Liver (tissue), 9 donors: ENCODE results near the gene PCDHA10. TPM values are rescaled to one million over a fixed set of nuclear protein-coding genes. Genes with fewer than 3 reads are reported as not detected.
A peak's percentile ranks its signal among the peaks of the same experiment; 100 is the strongest.

ENCODE experiments used
- DNase-seq: peaks from one replicate; pipeline ENCODE4 v3.0.0-alpha.2; 2017; ENCODE audit warnings: low spot score
- H3K27ac ChIP-seq, 2 donors: one replicate each; pipeline ENCODE4 v1.7.0; 2013; ENCODE audit warnings: inconsistent platforms in 2 of 2, low read length in 2 of 2, control low read depth in 1 of 2, low read depth in 1 of 2, mild to moderate bottlenecking in 1 of 2
- H3K27me3 ChIP-seq, 4 donors: one replicate each; pipeline versions ENCODE4 v1.6.1 to v1.7.0; 2013; ENCODE audit warnings: low read length in 3 of 4, inconsistent platforms in 1 of 4, mild to moderate bottlenecking in 1 of 4, moderate library complexity in 1 of 4; ENCODE audit not compliant: control insufficient read depth in 4 of 4, insufficient read depth in 4 of 4
- H3K36me3 ChIP-seq, 4 donors: one replicate each; pipeline versions ENCODE4 v1.6.1 to v1.7.0; 2013; ENCODE audit warnings: low read length in 3 of 4, mild to moderate bottlenecking in 3 of 4, low read depth in 1 of 4, moderate library complexity in 1 of 4; ENCODE audit not compliant: control insufficient read depth in 4 of 4, insufficient read depth in 3 of 4
- H3K4me1 ChIP-seq, 4 donors: one replicate each; pipeline versions ENCODE4 v1.6.1 to v1.7.0; 2013; ENCODE audit warnings: low read length in 3 of 4, mild to moderate bottlenecking in 3 of 4, moderate library complexity in 1 of 4; ENCODE audit not compliant: control insufficient read depth in 4 of 4, insufficient read depth in 4 of 4
- H3K4me3 ChIP-seq, 3 donors: one replicate each; pipeline versions ENCODE4 v1.6.1 to v1.7.0; 2013; ENCODE audit warnings: low read length in 3 of 3, control low read depth in 1 of 3, low read depth in 1 of 3, mild to moderate bottlenecking in 1 of 3
- H3K9ac ChIP-seq, 2 donors: one replicate each; pipeline ENCODE4 v1.7.0; 2013; ENCODE audit warnings: low read length in 2 of 2, mild to moderate bottlenecking in 2 of 2, moderate library complexity in 2 of 2, control low read depth in 1 of 2, low read depth in 1 of 2
- H3K9me3 ChIP-seq, 4 donors: one replicate each; pipeline versions ENCODE4 v1.6.1 to v1.7.0; 2013; ENCODE audit warnings: low read length in 3 of 4; ENCODE audit not compliant: control insufficient read depth in 4 of 4
- EGR1 ChIP-seq, 2 donors: IDR thresholded peaks; 2 replicates each; pipeline ENCODE4 v1.6.1; 2016 to 2018; ENCODE audit warnings: antibody characterized with exemption in 2 of 2, low read depth in 2 of 2
- FOXA1 ChIP-seq: IDR thresholded peaks from 2 replicates; pipeline ENCODE4 v1.6.1; 2016; ENCODE audit warnings: antibody characterized with exemption
- FOXA2 ChIP-seq: IDR thresholded peaks from 2 replicates; pipeline ENCODE4 v1.6.1; 2016; ENCODE audit warnings: antibody characterized with exemption
- HNF4A ChIP-seq, 2 donors: conservative IDR thresholded peaks; 2 replicates each; pipeline ENCODE4 v1.6.1; 2016; ENCODE audit warnings: antibody characterized with exemption in 2 of 2, mild to moderate bottlenecking in 2 of 2
- NR2F2 ChIP-seq: IDR thresholded peaks from 2 replicates; pipeline ENCODE4 v1.6.1; 2016; ENCODE audit warnings: antibody characterized with exemption
- RAD21 ChIP-seq, 2 donors: IDR thresholded peaks; 2 replicates each; pipeline ENCODE4 v1.6.1; 2016; ENCODE audit warnings: antibody characterized with exemption in 2 of 2, mild to moderate bottlenecking in 2 of 2
- REST ChIP-seq: IDR thresholded peaks from 2 replicates; pipeline ENCODE4 v1.6.1; 2016; ENCODE audit warnings: antibody characterized with exemption, mild to moderate bottlenecking
- RXRA ChIP-seq, 2 donors: IDR thresholded peaks; 2 replicates each; pipeline ENCODE4 v1.6.1; 2017 to 2018; ENCODE audit warnings: antibody characterized with exemption in 2 of 2, mild to moderate bottlenecking in 1 of 2
- SP1 ChIP-seq: IDR thresholded peaks from 2 replicates; pipeline ENCODE4 v1.6.1; 2018; ENCODE audit warnings: antibody characterized with exemption, mild to moderate bottlenecking
- TAF1 ChIP-seq: conservative IDR thresholded peaks from 2 replicates; pipeline ENCODE4 v1.6.1; 2016; ENCODE audit warnings: antibody characterized with exemption, mild to moderate bottlenecking
- YY1 ChIP-seq: IDR thresholded peaks from 2 replicates; pipeline ENCODE4 v1.6.1; 2016; ENCODE audit warnings: antibody characterized with exemption, mild to moderate bottlenecking
- WGBS: extraction: QIAGEN DNeasy Blood & Tissue Kit; methylation state at CpG from one replicate; pipeline ENCODE4 v1.1.7; 2013; 5-methylcytosine and 5-hydroxymethylcytosine counted together
- polyA plus RNA-seq, 2 donors: library from polyadenylated mRNA; stranded (reverse) in 1 of 2; unstranded in 1 of 2; fragments of 200-250 nt in 1 of 2; fragments of >200 nt in 1 of 2; fragmentation: Nextera tagmentation in 1 of 2; extraction: Ambion mirVana in 1 of 2; gene quantifications; one replicate each; pipeline versions ENCODE4 v1.2.1 to v1.2.3, GENCODE V29; 2013 to 2015
- total RNA-seq, 2 donors: library from RNA; depleted of rRNA; stranded (reverse); fragments of >200 nt; gene quantifications; one replicate each; pipeline ENCODE4 v1.2.3, GENCODE V29; 2014
- TF ChIP-seq, protein P1 (sequence below): fragments of 150-350 bp; IDR thresholded peaks from 2 replicates; pipeline ENCODE4 v1.5.1; 2017; ENCODE audit warnings: improper control_type of control experiment, low read depth, low read length; ENCODE audit not compliant: missing input control
- TF ChIP-seq, protein P2 (sequence below): IDR thresholded peaks from 2 replicates; pipeline ENCODE4 v1.6.1; 2016; ENCODE audit warnings: antibody characterized with exemption
- TF ChIP-seq, protein P3 (sequence below): IDR thresholded peaks from 2 replicates; pipeline ENCODE4 v1.6.1; 2016; ENCODE audit warnings: antibody characterized with exemption
- donor health status: healthy.
- donor health status: healthy.
- donor health status: healthy.
- donor health status: healthy.
- donor health status: healthy.

PCDHA10 gene
- total and polyA plus RNA-seq, 4 donors: under 0.01 to 0.01 TPM; not detected in 2

GRCh38 chr5:140881889-140882590 is 26.3 kb downstream of the PCDHA10 start, which contains the start of gene PCDHA13:
Gene PCDHA13, plus strand, starts transcription at chr5:140882124. Its CDS starts 145 bp downstream, at chr5:140882269.
- 16% methylated on average over 35 of the region's 35 CpGs for WGBS
- H3K27ac ChIP-seq: no peak within 1 kb of the TSS
- H3K4me1 ChIP-seq: peaks cover 0 to 2% (median 0%) of the 10 kb centered on the region in 4 donors
- peak within 1 kb of the TSS in 2 of 3 donors; percentile 51 to 57 for H3K4me3 ChIP-seq
- peaks cover 4 to 31% (median 21%) of the 10 kb centered on the region in 4 donors for H3K9me3 ChIP-seq
- H3K27me3 ChIP-seq: peaks cover 0 to 11% (median 1%) of the 10 kb centered on the region in 4 donors
- H3K36me3 ChIP-seq: no peaks in the 10 kb centered on the region
- no peak for DNase-seq
- TF ChIP-seq YY1: no peak
- TF ChIP-seq RAD21 (IDR thresholded peaks at IDR 0.05): peak; percentile 55 to 68
- TF ChIP-seq, protein P1, sequence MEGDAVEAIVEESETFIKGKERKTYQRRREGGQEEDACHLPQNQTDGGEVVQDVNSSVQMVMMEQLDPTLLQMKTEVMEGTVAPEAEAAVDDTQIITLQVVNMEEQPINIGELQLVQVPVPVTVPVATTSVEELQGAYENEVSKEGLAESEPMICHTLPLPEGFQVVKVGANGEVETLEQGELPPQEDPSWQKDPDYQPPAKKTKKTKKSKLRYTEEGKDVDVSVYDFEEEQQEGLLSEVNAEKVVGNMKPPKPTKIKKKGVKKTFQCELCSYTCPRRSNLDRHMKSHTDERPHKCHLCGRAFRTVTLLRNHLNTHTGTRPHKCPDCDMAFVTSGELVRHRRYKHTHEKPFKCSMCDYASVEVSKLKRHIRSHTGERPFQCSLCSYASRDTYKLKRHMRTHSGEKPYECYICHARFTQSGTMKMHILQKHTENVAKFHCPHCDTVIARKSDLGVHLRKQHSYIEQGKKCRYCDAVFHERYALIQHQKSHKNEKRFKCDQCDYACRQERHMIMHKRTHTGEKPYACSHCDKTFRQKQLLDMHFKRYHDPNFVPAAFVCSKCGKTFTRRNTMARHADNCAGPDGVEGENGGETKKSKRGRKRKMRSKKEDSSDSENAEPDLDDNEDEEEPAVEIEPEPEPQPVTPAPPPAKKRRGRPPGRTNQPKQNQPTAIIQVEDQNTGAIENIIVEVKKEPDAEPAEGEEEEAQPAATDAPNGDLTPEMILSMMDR: peak; percentile 17
- TF ChIP-seq REST: peak; percentile 22
- no peak for TF ChIP-seq FOXA1
- H3K9ac ChIP-seq: no peak within 1 kb of the TSS

GRCh38 chr5:140882591-140882899 is 26.8 kb downstream of the PCDHA10 start:
- peaks cover 0 to 26% (median 18%) of the 10 kb centered on the region in 4 donors for H3K9me3 ChIP-seq
- WGBS: 18% methylated on average over 12 of the region's 12 CpGs
- H3K4me1 ChIP-seq: peaks cover 0 to 2% (median 0%) of the 10 kb centered on the region in 4 donors
- DNase-seq: no peak
- no peak overlapping the region for H3K9ac ChIP-seq
- H3K27ac ChIP-seq: no peak overlapping the region
- H3K27me3 ChIP-seq: peaks cover 0 to 8% (median 1%) of the 10 kb centered on the region in 4 donors
- H3K4me3 ChIP-seq: peak overlapping the region in 1 of 3 donors; percentile 28
- TF ChIP-seq, protein P2, sequence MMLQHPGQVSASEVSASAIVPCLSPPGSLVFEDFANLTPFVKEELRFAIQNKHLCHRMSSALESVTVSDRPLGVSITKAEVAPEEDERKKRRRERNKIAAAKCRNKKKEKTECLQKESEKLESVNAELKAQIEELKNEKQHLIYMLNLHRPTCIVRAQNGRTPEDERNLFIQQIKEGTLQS: no peak
- TF ChIP-seq TAF1 (no peak), YY1 (no peak), SP1 (no peak), REST (no peak), EGR1 (IDR thresholded peaks at IDR 0.05; ENCODE audit: low read depth in 2 of 2) (no peak), RXRA (IDR thresholded peaks at IDR 0.05) (no peak), FOXA2 (no peak), NR2F2 (no peak), HNF4A (conservative IDR thresholded peaks at IDR 0.05) (no peak)
- TF ChIP-seq, protein P3, sequence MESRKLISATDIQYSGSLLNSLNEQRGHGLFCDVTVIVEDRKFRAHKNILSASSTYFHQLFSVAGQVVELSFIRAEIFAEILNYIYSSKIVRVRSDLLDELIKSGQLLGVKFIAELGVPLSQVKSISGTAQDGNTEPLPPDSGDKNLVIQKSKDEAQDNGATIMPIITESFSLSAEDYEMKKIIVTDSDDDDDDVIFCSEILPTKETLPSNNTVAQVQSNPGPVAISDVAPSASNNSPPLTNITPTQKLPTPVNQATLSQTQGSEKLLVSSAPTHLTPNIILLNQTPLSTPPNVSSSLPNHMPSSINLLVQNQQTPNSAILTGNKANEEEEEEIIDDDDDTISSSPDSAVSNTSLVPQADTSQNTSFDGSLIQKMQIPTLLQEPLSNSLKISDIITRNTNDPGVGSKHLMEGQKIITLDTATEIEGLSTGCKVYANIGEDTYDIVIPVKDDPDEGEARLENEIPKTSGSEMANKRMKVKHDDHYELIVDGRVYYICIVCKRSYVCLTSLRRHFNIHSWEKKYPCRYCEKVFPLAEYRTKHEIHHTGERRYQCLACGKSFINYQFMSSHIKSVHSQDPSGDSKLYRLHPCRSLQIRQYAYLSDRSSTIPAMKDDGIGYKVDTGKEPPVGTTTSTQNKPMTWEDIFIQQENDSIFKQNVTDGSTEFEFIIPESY: no peak
- H3K36me3 ChIP-seq: no peaks in the 10 kb centered on the region
